ENCODE results near the gene GNG7.

GRCh38 chr19:2462635-2463421 is 239.7 kb downstream of the GNG7 start:
- TF ChIP-seq, protein P1, sequence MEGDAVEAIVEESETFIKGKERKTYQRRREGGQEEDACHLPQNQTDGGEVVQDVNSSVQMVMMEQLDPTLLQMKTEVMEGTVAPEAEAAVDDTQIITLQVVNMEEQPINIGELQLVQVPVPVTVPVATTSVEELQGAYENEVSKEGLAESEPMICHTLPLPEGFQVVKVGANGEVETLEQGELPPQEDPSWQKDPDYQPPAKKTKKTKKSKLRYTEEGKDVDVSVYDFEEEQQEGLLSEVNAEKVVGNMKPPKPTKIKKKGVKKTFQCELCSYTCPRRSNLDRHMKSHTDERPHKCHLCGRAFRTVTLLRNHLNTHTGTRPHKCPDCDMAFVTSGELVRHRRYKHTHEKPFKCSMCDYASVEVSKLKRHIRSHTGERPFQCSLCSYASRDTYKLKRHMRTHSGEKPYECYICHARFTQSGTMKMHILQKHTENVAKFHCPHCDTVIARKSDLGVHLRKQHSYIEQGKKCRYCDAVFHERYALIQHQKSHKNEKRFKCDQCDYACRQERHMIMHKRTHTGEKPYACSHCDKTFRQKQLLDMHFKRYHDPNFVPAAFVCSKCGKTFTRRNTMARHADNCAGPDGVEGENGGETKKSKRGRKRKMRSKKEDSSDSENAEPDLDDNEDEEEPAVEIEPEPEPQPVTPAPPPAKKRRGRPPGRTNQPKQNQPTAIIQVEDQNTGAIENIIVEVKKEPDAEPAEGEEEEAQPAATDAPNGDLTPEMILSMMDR (IDR thresholded peaks at IDR 0.05): no peak
- TF ChIP-seq POLR2A (IDR thresholded peaks at IDR 0.05): no peak
